Measurements from ENCODE around the gene YWHAG. TPM values are rescaled to one million over a fixed set of nuclear protein-coding genes. Genes with fewer than 3 reads are reported as not detected.

Gene YWHAG
- total RNA-seq, 2 donors from 2014 or later: 104 to 121 TPM

DNA sequence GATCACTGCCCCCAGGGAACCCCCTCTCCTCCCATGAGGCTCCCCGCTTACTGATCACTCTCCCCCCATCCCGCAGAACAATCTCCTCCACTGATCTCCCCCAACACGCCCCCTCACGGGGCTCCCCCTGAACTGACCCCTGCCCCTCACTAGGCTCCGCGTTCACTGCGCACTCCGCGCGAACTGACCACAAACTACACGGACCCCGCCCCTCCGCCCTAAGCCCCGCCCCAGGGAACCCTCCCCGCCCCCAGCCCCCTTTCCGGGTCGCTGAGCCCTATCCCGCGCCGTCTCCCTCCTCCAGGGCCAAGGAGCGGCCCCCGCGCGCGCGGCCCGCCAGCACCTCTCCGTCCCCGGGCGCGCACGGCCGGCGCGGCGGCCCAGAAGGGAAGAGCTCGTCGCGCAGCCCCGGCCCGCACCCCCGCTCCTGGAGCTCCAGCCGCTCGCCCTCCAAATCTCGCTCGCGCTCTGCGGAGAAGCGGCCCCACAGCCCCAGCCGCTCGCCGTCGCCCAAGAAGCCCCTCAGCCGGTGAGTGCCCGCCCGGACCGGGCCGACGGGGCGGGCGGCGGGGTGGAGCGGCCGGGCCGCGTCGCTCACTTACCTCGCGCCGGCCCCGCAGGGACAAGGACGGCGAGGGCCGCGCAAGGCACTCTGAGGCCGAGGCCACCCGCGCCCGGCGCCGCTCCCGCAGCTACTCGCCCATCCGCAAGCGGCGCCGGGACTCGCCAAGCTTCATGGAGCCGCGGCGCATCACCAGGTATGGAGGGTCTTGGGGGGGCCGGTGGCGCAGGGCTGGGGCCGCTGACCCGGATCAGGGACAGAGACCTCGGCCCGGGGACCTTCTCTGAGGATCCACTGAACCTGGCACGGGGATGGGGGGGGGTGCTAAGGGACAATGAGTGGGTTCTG, 76.2 kb downstream of the YWHAG start:
- H3K4me3 ChIP-seq: peak overlapping the region; percentile 42
- no peaks in the 10 kb centered on the region for H3K9me3 ChIP-seq
- no peaks in the 10 kb centered on the region for H3K36me3 ChIP-seq
- DNase-seq: no peak
- no peak overlapping the region for H3K27ac ChIP-seq
- TF ChIP-seq, protein P1, sequence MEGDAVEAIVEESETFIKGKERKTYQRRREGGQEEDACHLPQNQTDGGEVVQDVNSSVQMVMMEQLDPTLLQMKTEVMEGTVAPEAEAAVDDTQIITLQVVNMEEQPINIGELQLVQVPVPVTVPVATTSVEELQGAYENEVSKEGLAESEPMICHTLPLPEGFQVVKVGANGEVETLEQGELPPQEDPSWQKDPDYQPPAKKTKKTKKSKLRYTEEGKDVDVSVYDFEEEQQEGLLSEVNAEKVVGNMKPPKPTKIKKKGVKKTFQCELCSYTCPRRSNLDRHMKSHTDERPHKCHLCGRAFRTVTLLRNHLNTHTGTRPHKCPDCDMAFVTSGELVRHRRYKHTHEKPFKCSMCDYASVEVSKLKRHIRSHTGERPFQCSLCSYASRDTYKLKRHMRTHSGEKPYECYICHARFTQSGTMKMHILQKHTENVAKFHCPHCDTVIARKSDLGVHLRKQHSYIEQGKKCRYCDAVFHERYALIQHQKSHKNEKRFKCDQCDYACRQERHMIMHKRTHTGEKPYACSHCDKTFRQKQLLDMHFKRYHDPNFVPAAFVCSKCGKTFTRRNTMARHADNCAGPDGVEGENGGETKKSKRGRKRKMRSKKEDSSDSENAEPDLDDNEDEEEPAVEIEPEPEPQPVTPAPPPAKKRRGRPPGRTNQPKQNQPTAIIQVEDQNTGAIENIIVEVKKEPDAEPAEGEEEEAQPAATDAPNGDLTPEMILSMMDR (IDR thresholded peaks at IDR 0.05): no peak
- peak overlapping the region in 1 of 2 donors; percentile 12 for H3K9ac ChIP-seq (ENCODE audit: low read depth in 2 of 2, low read length in 2 of 2)
- intact Hi-C loops (cut with DNase I): no loop called here
- no peaks in the 10 kb centered on the region for H3K4me1 ChIP-seq
- H3K27me3 ChIP-seq: peaks cover 23% of the 10 kb centered on the region

GRCh38 chr7:76281706-76282343, 77.0 kb downstream of the YWHAG start:
- H3K27me3 ChIP-seq: peaks cover 23% of the 10 kb centered on the region
- H3K4me3 ChIP-seq: peak overlapping the region; percentile 7
- H3K9ac ChIP-seq (ENCODE audit: low read depth in 2 of 2, low read length in 2 of 2): peak overlapping the region in 1 of 2 donors; percentile 12
- no peaks in the 10 kb centered on the region for H3K4me1 ChIP-seq
- DNase-seq: no peak
- no peak overlapping the region for H3K27ac ChIP-seq
- no peaks in the 10 kb centered on the region for H3K9me3 ChIP-seq
- no peaks in the 10 kb centered on the region for H3K36me3 ChIP-seq
- TF ChIP-seq, protein P1 (IDR thresholded peaks at IDR 0.05): no peak
- intact Hi-C loops (cut with DNase I): no loop called here

- Histone ChIP-seq H3K4me1 (no peaks in the 10 kb centered on the region), H3K9ac (ENCODE audit: low read depth in 2 of 2, low read length in 2 of 2) (no peak overlapping the region), H3K4me3 (peak overlapping the region; percentile 7), H3K36me3 (no peaks in the 10 kb centered on the region), H3K27ac (no peak overlapping the region), H3K9me3 (no peaks in the 10 kb centered on the region), H3K27me3 (peaks cover 23% of the 10 kb centered on the region)
- intact Hi-C loops (cut with DNase I): no loop called here
- TF ChIP-seq, protein P1 (IDR thresholded peaks at IDR 0.05): no peak
- no peak for DNase-seq
These were observed 77.6 kb downstream of the YWHAG start for GRCh38 chr7:76281006-76281705.

DNA sequence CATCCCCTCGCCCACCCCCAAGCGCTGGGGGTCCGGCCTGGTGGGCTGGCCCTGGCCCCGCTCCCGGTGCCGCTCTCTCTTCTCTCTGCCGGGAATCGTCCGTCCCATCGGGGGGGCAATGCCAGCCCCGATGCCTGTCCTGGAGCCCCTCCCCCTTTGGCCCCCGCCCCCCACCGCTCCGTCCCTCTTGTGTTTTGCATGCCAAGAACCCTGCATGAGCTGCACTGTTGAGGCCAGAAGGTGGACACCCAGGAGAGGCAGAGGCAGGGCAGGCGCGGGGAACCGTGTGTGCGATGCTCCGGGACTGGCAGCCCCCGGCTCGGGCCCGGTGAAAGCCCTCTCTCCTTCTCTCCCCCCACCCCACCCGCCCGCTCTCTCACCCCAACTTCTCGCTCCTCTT, 78.4 kb downstream of the YWHAG start:
- H3K27ac ChIP-seq: no peak overlapping the region
- DNase-seq: no peak
- intact Hi-C loops (cut with DNase I): no loop called here
- H3K9me3 ChIP-seq: no peaks in the 10 kb centered on the region
- no peaks in the 10 kb centered on the region for H3K4me1 ChIP-seq
- H3K9ac ChIP-seq (ENCODE audit: low read depth in 2 of 2, low read length in 2 of 2): no peak overlapping the region
- no peak overlapping the region for H3K4me3 ChIP-seq
- TF ChIP-seq, protein P1 (IDR thresholded peaks at IDR 0.05): no peak
- H3K36me3 ChIP-seq: no peaks in the 10 kb centered on the region
- peaks cover 23% of the 10 kb centered on the region for H3K27me3 ChIP-seq

GRCh38 chr7:76278540-76278939, 80.3 kb downstream of the YWHAG start:
- Histone ChIP-seq H3K4me3 (no peak overlapping the region), H3K9me3 (no peaks in the 10 kb centered on the region), H3K4me1 (no peaks in the 10 kb centered on the region), H3K27me3 (peaks cover 19% of the 10 kb centered on the region), H3K9ac (ENCODE audit: low read depth in 2 of 2, low read length in 2 of 2) (no peak overlapping the region), H3K36me3 (no peaks in the 10 kb centered on the region), H3K27ac (no peak overlapping the region)
- DNase-seq: no peak
- intact Hi-C loops (cut with DNase I): no loop called here
- TF ChIP-seq, protein P1 (IDR thresholded peaks at IDR 0.05): no peak

All from colonic mucosa (tissue), 4 donors.